Kidney (tissue), 14 donors: ENCODE data around the gene TTLL13. TPM values are rescaled to one million over a fixed set of nuclear protein-coding genes. Genes with fewer than 3 reads are reported as not detected.

Experiments
- DNase-seq, 5 donors: peaks; one replicate each; pipeline ENCODE4 v3.0.0-alpha.2; 2013 to 2020
- FAIRE-seq: peaks from 2 replicates; lab custom pipeline; 2012; peaks lifted over from hg19 to GRCh38; lab: Jason Lieb, UNC
- H3K27ac ChIP-seq, 2 donors: one replicate each; pipeline ENCODE4 v1.7.0; 2013; ENCODE audit warnings: low read depth in 2 of 2, low read length in 2 of 2, inconsistent platforms in 1 of 2
- H3K27me3 ChIP-seq: one replicate; pipeline ENCODE4 v1.7.1; 2013; ENCODE audit warnings: low read length, inconsistent platforms; ENCODE audit not compliant: control insufficient read depth, insufficient read depth
- H3K36me3 ChIP-seq, 3 donors: one replicate each; pipeline versions ENCODE4 v1.7.0 to v1.7.1; 2013; ENCODE audit warnings: low read length in 3 of 3, control low read depth in 1 of 3, inconsistent platforms in 1 of 3; ENCODE audit not compliant: insufficient read depth in 3 of 3, control insufficient read depth in 2 of 3
- H3K4me1 ChIP-seq, 3 donors: one replicate each; pipeline versions ENCODE4 v1.7.0 to v1.7.1; 2013; ENCODE audit warnings: low read length in 3 of 3, inconsistent platforms in 1 of 3, low read depth in 1 of 3; ENCODE audit not compliant: control insufficient read depth in 2 of 3, insufficient read depth in 2 of 3
- H3K4me3 ChIP-seq, 3 donors: one replicate each; pipeline versions ENCODE4 v1.7.0 to v1.8.1; 2013; ENCODE audit warnings: low read length in 3 of 3, control low read depth in 1 of 3, inconsistent platforms in 1 of 3
- H3K9ac ChIP-seq, 3 donors: one replicate each; pipeline versions ENCODE4 v1.7.0 to v1.7.1; 2013; ENCODE audit warnings: low read length in 3 of 3, control low read depth in 1 of 3, inconsistent platforms in 1 of 3
- H3K9me3 ChIP-seq, 3 donors: one replicate each; pipeline versions ENCODE4 v1.7.0 to v1.7.1; 2013; ENCODE audit warnings: low read length in 3 of 3, control low read depth in 1 of 3, inconsistent platforms in 1 of 3; ENCODE audit not compliant: control insufficient read depth in 2 of 3, insufficient read depth in 1 of 3
- CTCF ChIP-seq: IDR thresholded peaks from 3 replicates; pipeline ENCODE4 v1.5.1; 2012; ENCODE audit warnings: mild to moderate bottlenecking, moderate library complexity, borderline replicate concordance; ENCODE audit not compliant: insufficient read depth; ENCODE audit errors: extremely low read depth
- intact Hi-C: fragments of 100-400 bp; cut with DNase I; formaldehyde crosslinking; loops from one replicate; pipeline ENCODE4 v1.11.1; 2022
- polyA plus RNA-seq: library from polyadenylated mRNA; stranded (reverse); fragments of 350-450 nt; fragmentation: Illumina TruSeq; extraction: RNeasy Lipid Tissue Mini Kit (QIAGEN cat#74804); gene quantifications from one replicate; pipeline ENCODE4 v1.2.3, GENCODE V29; 2014; ENCODE audit warnings: low read depth, low replicate concordance; ENCODE audit not compliant: insufficient read depth
- total RNA-seq: library from RNA; stranded (reverse); fragmentation: NEBNext Ultra II Directional; extraction: Animal tissue kit (Norgen Biotek cat#: 25700); gene quantifications from one replicate; pipeline ENCODE4 v1.2.1, GENCODE V29; 2021
- donor health status: control.
- donor health status: control.
- donor health status: control.
- donor health status: control.
- donor health status: control.
- donor health status: DM: yes; HTN: yes; CAD: no.
- donor health status: Normal renal cell carcinoma (clear cell type).

Gene TTLL13
- total and polyA plus RNA-seq, 2 donors from 2014 or later, result 0.54 to 0.88 TPM

- FAIRE-seq, result no peak
- H3K36me3 ChIP-seq, result peaks cover 0 to 4% (median under 1%) of the 10 kb centered on the region in 3 donors
- peak; percentile 84 to 92 (median 90) for DNase-seq
- peak within 1 kb of the TSS; percentile 50 to 75 (median 62) for H3K4me3 ChIP-seq
- TF ChIP-seq CTCF, result no peak
- H3K4me1 ChIP-seq, result peaks cover 0 to 15% (median 11%) of the 10 kb centered on the region in 3 donors
- H3K9me3 ChIP-seq, result no peaks in the 10 kb centered on the region
- H3K9ac ChIP-seq, result peak within 1 kb of the TSS; percentile 32 to 77 (median 52)
- intact Hi-C loops, result no loop called here
- H3K27me3 ChIP-seq, result no peaks in the 10 kb centered on the region
- H3K27ac ChIP-seq, result peak within 1 kb of the TSS; percentile 80
Observed at GRCh38 chr15:90201130-90201943, 48.0 kb upstream of the TTLL13 start, which contains the start of gene SEMA4B. Gene SEMA4B (plus strand): TSS chr15:90201330. CDS start chr15:90201579, 249 bp downstream.

- peaks cover 0 to 15% (median 11%) of the 10 kb centered on the region in 3 donors for H3K4me1 ChIP-seq
- no peaks in the 10 kb centered on the region for H3K27me3 ChIP-seq
- peak overlapping the region; percentile 80 for H3K27ac ChIP-seq
- no peak for TF ChIP-seq CTCF
- H3K9me3 ChIP-seq, result no peaks in the 10 kb centered on the region
- intact Hi-C loops, result no loop called here
- peaks cover 0 to 4% (median 2%) of the 10 kb centered on the region in 3 donors for H3K36me3 ChIP-seq
- no peak for FAIRE-seq
- peak overlapping the region; percentile 50 to 75 (median 53) for H3K4me3 ChIP-seq
- peak in 3 of 5 donors; percentile 34 to 80 (median 75) for DNase-seq
- peak overlapping the region; percentile 32 to 77 (median 52) for H3K9ac ChIP-seq
Observed at GRCh38 chr15:90201944-90202375, 47.4 kb upstream of the TTLL13 start.

- intact Hi-C loops, result no loop called here
- Histone ChIP-seq H3K36me3 (peaks cover 0 to 4% (median 2%) of the 10 kb centered on the region in 3 donors), H3K9me3 (no peaks in the 10 kb centered on the region), H3K4me1 (peaks cover 0 to 15% (median 11%) of the 10 kb centered on the region in 3 donors), H3K9ac (peak overlapping the region in 1 of 3 donors; percentile 8), H3K4me3 (peak overlapping the region in 2 of 3 donors; percentile 53 to 75), H3K27ac (no peak overlapping the region), H3K27me3 (no peaks in the 10 kb centered on the region)
- no peak for TF ChIP-seq CTCF
- no peak for DNase-seq
- FAIRE-seq, result no peak
Observed at GRCh38 chr15:90202929-90203328, 46.4 kb upstream of the TTLL13 start.
